Osteoblast (primary cell): ENCODE data around the gene ESPL1. TPM values are rescaled to one million over a fixed set of nuclear protein-coding genes. Genes with fewer than 3 reads are reported as not detected.

Experiments used
- DNase-seq: peaks from one replicate; pipeline ENCODE4 v3.0.0; 2011; ENCODE audit warnings: low spot score, mixed read lengths; ENCODE audit not compliant: insufficient read length; ENCODE audit errors: missing footprints
- H2AFZ ChIP-seq: 2 replicates; pipeline ENCODE4 v1.6.0; 2011; ENCODE audit warnings: mild to moderate bottlenecking, low read length
- H3K27ac ChIP-seq: 2 replicates; pipeline ENCODE4 v1.5.1; 2011; ENCODE audit warnings: mild to moderate bottlenecking, low read depth, low read length, moderate library complexity
- H3K27me3 ChIP-seq: 2 replicates; pipeline ENCODE4 v1.6.0; 2012; ENCODE audit warnings: mild to moderate bottlenecking, control low read depth, inconsistent platforms, low read length, moderate library complexity; ENCODE audit not compliant: insufficient read depth
- H3K36me3 ChIP-seq: 2 replicates; pipeline ENCODE4 v1.5.1; 2011; ENCODE audit warnings: mild to moderate bottlenecking, low read length, control low read depth, moderate library complexity; ENCODE audit not compliant: insufficient read depth
- H3K4me1 ChIP-seq: 2 replicates; pipeline ENCODE4 v1.5.1; 2011; ENCODE audit warnings: mild to moderate bottlenecking, low read length, control low read depth, moderate library complexity; ENCODE audit not compliant: insufficient read depth
- H3K4me2 ChIP-seq: 2 replicates; pipeline ENCODE4 v1.6.0; 2011; ENCODE audit warnings: mild to moderate bottlenecking, low read length; ENCODE audit not compliant: insufficient read depth
- H3K4me3 ChIP-seq: fragments of 200-600 bp; sonication (generic); 3 replicates; pipeline ENCODE4 v1.5.1; 2012; ENCODE audit warnings: mild to moderate bottlenecking, low read length, inconsistent platforms; ENCODE audit not compliant: insufficient read depth
- H3K79me2 ChIP-seq: 2 replicates; pipeline ENCODE4 v1.6.0; 2012; ENCODE audit warnings: mild to moderate bottlenecking, low read length, control low read depth, inconsistent platforms; ENCODE audit not compliant: insufficient read depth
- H3K9me3 ChIP-seq: 2 replicates; pipeline ENCODE4 v1.5.1; 2011; ENCODE audit warnings: low read depth, low read length, control low read depth
- H4K20me1 ChIP-seq: 2 replicates; pipeline ENCODE4 v1.6.0; 2012; ENCODE audit warnings: mild to moderate bottlenecking, low read length, control low read depth; ENCODE audit not compliant: insufficient read depth
- total RNA-seq: library from RNA; depleted of rRNA; stranded (reverse); fragments of >200 nt; gene quantifications from 2 replicates; pipeline ENCODE4 v1.2.3, GENCODE V29; 2012
- TF ChIP-seq, protein P1 (sequence below): IDR thresholded peaks from 2 replicates; pipeline ENCODE4 v1.5.1; 2011; ENCODE audit warnings: mild to moderate bottlenecking, low read depth, low read length, moderate library complexity; ENCODE audit errors: extremely low read depth

The ESPL1 gene
- total RNA-seq, 1 donor = 0.72 TPM

DNA sequence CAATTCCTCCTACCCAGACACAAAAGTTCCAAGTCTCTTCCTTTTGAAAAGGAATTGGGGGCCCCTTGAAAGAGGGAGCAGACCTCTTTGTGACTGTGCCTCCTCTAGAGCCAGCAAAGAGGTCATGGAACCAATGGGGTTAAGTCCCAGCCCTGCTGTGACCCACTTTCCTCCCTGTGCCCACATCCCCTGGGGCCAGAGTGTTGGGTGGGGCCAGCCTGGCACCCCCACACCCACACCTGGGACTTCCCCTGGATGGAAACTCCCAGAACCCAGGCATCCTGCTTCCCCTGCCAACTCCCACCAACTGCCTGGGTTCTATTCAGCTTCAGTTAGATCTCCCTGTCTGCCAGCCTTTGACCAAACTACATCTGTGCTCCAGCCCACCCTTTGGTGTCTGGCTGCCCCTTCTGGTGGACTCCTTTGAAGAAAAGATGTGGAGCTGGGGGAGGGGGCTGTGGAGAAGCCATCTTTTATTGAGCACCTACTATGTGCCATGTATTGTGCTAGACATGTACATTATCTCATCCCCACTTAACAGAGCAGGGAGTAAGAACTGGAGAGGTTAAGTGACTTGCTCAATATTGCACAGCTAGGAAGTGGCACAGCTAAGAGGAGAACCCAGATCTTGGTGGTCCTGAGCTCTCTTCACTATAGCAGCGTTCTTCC, 31.5 kb upstream of the ESPL1 start:
- TF ChIP-seq, protein P1, sequence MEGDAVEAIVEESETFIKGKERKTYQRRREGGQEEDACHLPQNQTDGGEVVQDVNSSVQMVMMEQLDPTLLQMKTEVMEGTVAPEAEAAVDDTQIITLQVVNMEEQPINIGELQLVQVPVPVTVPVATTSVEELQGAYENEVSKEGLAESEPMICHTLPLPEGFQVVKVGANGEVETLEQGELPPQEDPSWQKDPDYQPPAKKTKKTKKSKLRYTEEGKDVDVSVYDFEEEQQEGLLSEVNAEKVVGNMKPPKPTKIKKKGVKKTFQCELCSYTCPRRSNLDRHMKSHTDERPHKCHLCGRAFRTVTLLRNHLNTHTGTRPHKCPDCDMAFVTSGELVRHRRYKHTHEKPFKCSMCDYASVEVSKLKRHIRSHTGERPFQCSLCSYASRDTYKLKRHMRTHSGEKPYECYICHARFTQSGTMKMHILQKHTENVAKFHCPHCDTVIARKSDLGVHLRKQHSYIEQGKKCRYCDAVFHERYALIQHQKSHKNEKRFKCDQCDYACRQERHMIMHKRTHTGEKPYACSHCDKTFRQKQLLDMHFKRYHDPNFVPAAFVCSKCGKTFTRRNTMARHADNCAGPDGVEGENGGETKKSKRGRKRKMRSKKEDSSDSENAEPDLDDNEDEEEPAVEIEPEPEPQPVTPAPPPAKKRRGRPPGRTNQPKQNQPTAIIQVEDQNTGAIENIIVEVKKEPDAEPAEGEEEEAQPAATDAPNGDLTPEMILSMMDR = no peak
- Histone ChIP-seq H3K4me2 (no peak overlapping the region), H2AFZ (no peak overlapping the region), H3K36me3 (no peaks in the 10 kb centered on the region), H3K79me2 (no peaks in the 10 kb centered on the region), H3K27me3 (peaks cover 19% of the 10 kb centered on the region), H3K9me3 (no peaks in the 10 kb centered on the region), H3K4me3 (no peak overlapping the region), H3K27ac (no peak overlapping the region), H4K20me1 (no peaks in the 10 kb centered on the region), H3K4me1 (peaks cover 21% of the 10 kb centered on the region)
- DNase-seq = no peak

DNA sequence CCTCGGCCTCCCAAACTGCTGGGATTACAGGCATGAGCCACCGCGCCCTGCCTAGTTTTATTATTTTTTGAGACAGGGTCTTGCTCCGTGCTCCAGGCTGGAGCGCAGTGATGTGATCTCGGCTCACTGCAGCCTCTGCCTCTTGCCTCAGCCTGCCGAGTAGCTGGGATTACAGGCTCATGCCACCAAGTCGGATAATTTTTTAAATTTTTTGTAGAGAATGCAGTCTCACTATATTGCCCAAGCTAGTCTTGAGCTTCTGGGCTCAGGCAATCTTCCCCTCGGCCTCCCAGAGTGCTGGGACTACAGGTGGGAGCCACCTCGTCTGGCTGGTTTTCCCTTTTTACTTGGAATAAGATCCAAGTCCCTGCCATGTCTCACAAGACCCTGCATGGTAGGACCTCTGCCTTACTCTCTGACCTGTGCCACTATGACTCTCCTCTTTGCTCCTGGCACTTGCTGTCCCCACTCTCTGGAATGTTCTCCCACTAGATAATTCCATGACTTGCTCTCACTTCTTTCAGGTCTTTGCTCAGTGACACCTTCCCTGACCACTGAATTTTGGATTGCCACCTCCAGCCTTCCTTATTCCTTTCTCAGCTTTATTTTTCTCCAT, 28.3 kb upstream of the ESPL1 start:
- Histone ChIP-seq H3K4me2 (no peak overlapping the region), H3K4me3 (no peak overlapping the region), H3K9me3 (no peaks in the 10 kb centered on the region), H4K20me1 (no peaks in the 10 kb centered on the region), H2AFZ (no peak overlapping the region), H3K79me2 (no peaks in the 10 kb centered on the region), H3K36me3 (no peaks in the 10 kb centered on the region), H3K4me1 (no peaks in the 10 kb centered on the region), H3K27me3 (peaks cover 35% of the 10 kb centered on the region), H3K27ac (no peak overlapping the region)
- TF ChIP-seq, protein P1 = no peak
- DNase-seq = peak; percentile 70

DNA sequence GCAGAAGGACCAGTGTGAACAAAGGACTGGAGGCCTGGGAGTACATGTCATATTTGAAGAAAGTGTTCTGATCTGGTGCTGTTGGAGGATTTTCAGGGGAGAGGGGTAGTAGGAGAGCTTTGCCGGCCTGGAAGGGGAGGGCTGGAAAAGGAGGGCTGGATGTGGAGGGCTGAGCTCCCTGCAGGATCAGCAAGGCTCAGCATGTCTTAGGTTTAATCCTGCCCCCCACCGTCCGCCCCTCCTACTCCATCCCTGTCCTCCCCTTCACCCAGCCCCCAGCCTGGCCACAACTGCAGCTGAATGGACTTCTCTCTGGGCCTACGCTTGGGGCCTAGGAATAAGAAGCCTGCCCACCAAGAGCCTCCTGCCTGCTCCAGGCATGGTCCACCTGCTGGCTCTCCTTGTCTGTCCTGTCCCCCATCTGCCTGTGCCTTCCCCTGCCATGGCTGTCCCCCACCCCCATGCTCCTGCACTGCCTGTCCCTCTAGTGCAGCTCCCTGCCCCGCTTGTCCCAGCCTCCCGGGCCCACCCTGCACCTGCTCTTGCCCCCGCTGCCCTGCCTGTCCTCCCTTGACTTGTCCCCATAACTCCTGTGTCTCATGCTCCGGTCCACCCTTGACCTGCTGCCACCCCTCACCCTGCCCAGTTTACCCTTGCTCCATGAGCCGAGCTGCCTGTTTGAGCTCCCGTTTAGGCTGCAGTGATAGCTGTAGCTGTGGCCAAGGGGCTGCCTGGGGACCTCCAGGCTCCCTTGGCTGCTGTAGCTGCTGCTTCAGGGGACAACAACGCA, 26.3 kb upstream of the ESPL1 start:
- H3K4me1 ChIP-seq = no peaks in the 10 kb centered on the region
- H3K4me3 ChIP-seq = no peak overlapping the region
- TF ChIP-seq, protein P1 = no peak
- H3K4me2 ChIP-seq = no peak overlapping the region
- H3K36me3 ChIP-seq = no peaks in the 10 kb centered on the region
- DNase-seq = peak; percentile 58
- H3K79me2 ChIP-seq = no peaks in the 10 kb centered on the region
- no peak overlapping the region for H3K27ac ChIP-seq
- peaks cover 40% of the 10 kb centered on the region for H3K27me3 ChIP-seq
- H2AFZ ChIP-seq = no peak overlapping the region
- H3K9me3 ChIP-seq = no peaks in the 10 kb centered on the region
- no peaks in the 10 kb centered on the region for H4K20me1 ChIP-seq

DNA sequence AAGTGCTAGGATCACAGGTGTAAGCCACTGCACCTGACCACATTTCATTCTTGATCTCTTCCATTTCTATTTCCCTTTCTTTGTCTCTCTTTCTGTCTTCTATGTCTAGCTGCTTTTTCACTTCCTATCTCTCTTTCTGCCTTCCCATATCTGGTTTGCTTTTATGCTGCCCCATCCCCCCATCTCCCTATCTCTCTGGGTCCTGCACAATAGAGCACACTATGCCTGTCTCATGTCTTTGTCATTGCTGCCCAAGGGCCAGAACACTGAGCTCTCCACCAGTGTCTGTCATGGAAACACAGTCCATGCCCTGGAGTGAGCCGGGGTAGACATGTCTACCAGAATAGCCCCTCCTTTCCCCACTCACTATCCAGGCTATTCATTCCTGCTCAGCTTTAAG, 23.8 kb upstream of the ESPL1 start:
- TF ChIP-seq, protein P1 = no peak
- Histone ChIP-seq H3K9me3 (no peaks in the 10 kb centered on the region), H3K4me1 (no peaks in the 10 kb centered on the region), H3K79me2 (no peaks in the 10 kb centered on the region), H3K4me3 (no peak overlapping the region), H2AFZ (no peak overlapping the region), H3K27me3 (peaks cover 37% of the 10 kb centered on the region), H4K20me1 (no peaks in the 10 kb centered on the region), H3K36me3 (no peaks in the 10 kb centered on the region), H3K4me2 (no peak overlapping the region), H3K27ac (no peak overlapping the region)
- peak; percentile 8 for DNase-seq
